ENCODE results near the gene CELSR2.
"Not testable (repeated sequence)": the region's sequence is repeated elsewhere in the genome, so short reads cannot be mapped to it uniquely, and the experiment has no call there.

Gene CELSR2

GRCh38 chr1:109295712-109296415 lies 46.5 kb downstream of the CELSR2 start:
- DNase-seq (ENCODE audit: extremely low spot score, insufficient read length, low read depth) = no peak

GRCh38 chr1:109296782-109297181 lies 47.4 kb downstream of the CELSR2 start:
- DNase-seq (ENCODE audit: extremely low spot score, insufficient read length, low read depth) = no peak
- no peak for FAIRE-seq

More at GRCh38 chr1:109295712-109296415, 46.5 kb downstream of the CELSR2 start:
- no peak for FAIRE-seq

- DNase-seq (ENCODE audit: extremely low spot score, insufficient read length, low read depth) (no peak), FAIRE-seq (no peak)
Observed at GRCh38 chr1:109298666-109299557, 49.6 kb downstream of the CELSR2 start.

- DNase-seq (ENCODE audit: extremely low spot score, insufficient read length, low read depth) (no peak), FAIRE-seq (no peak)
Observed at GRCh38 chr1:109299558-109300343, 50.4 kb downstream of the CELSR2 start.

GRCh38 chr1:109300650-109301151 lies 51.4 kb downstream of the CELSR2 start:
- no peak for DNase-seq (ENCODE audit: extremely low spot score, insufficient read length, low read depth)
- FAIRE-seq = no peak

- no peak for DNase-seq (ENCODE audit: extremely low spot score, insufficient read length, low read depth)
- FAIRE-seq = no peak
Observed at GRCh38 chr1:109301874-109302273, 52.5 kb downstream of the CELSR2 start.

GRCh38 chr1:109304226-109304920 lies 55.0 kb downstream of the CELSR2 start:
- FAIRE-seq (no peak), DNase-seq (ENCODE audit: extremely low spot score, insufficient read length, low read depth) (no peak)

- FAIRE-seq; DNase-seq (ENCODE audit: extremely low spot score, insufficient read length, low read depth): not testable (repeated sequence)
Observed at GRCh38 chr1:109305991-109306390, 56.7 kb downstream of the CELSR2 start.

- FAIRE-seq (no peak), DNase-seq (ENCODE audit: extremely low spot score, insufficient read length, low read depth) (no peak)
Observed at GRCh38 chr1:109306832-109307273, 57.5 kb downstream of the CELSR2 start, which contains the start of gene MYBPHL. TSS of gene MYBPHL (minus strand) at chr1:109307011. CDS start at chr1:109306991, 20 bp downstream.

GRCh38 chr1:109307274-109308021 lies 58.1 kb downstream of the CELSR2 start:
- FAIRE-seq (no peak), DNase-seq (ENCODE audit: extremely low spot score, insufficient read length, low read depth) (no peak)

GRCh38 chr1:109309347-109309746 lies 60.0 kb downstream of the CELSR2 start:
- no peak for FAIRE-seq
- DNase-seq (ENCODE audit: extremely low spot score, insufficient read length, low read depth) = no peak

GRCh38 chr1:109312246-109312645 lies 62.9 kb downstream of the CELSR2 start:
- DNase-seq (ENCODE audit: extremely low spot score, insufficient read length, low read depth) = no peak
- FAIRE-seq = no peak

GRCh38 chr1:109312978-109313775 lies 63.8 kb downstream of the CELSR2 start:
- no peak for FAIRE-seq
- DNase-seq (ENCODE audit: extremely low spot score, insufficient read length, low read depth) = no peak

GRCh38 chr1:109314795-109315194 lies 65.5 kb downstream of the CELSR2 start:
- DNase-seq (ENCODE audit: extremely low spot score, insufficient read length, low read depth) (no peak), FAIRE-seq (no peak)

- FAIRE-seq = no peak
- DNase-seq (ENCODE audit: extremely low spot score, insufficient read length, low read depth) = no peak
Observed at GRCh38 chr1:109315288-109315687, 65.9 kb downstream of the CELSR2 start.

- FAIRE-seq (no peak), DNase-seq (ENCODE audit: extremely low spot score, insufficient read length, low read depth) (no peak)
Observed at GRCh38 chr1:109316506-109316905, 67.2 kb downstream of the CELSR2 start.

GRCh38 chr1:109319114-109319513 lies 69.8 kb downstream of the CELSR2 start:
- FAIRE-seq (no peak), DNase-seq (ENCODE audit: extremely low spot score, insufficient read length, low read depth) (no peak)

- DNase-seq (ENCODE audit: extremely low spot score, insufficient read length, low read depth) (no peak), FAIRE-seq (no peak)
Observed at GRCh38 chr1:109322974-109323373, 73.6 kb downstream of the CELSR2 start.

All from GM18507 (cell line).